Measurements from ENCODE around the gene SETD3.

DNA sequence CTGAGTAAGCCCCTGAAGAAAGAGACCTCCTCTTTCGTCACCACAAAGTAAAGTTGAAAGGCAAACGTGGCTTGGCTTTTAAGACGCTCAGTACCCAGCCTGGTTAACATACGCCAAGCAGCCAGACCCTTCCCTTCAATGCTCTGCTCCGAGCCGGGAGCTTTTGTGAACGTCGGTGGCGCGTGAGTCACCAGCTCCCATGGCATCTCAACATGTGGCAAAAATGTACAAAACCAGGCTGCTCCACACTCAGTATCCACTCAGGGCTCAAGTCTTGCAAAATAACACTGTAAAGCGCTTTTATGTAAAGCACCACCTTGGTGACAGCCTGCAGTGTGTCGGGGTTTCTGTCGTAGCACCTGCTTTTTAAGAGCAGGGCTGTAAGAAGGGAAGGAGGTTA lies 89.0 kb downstream of the SETD3 start:
- TF ChIP-seq TAF1 (IDR thresholded peaks at IDR 0.05; ENCODE audit: borderline replicate concordance, insufficient read depth, low read length) (no peak), POLR2AphosphoS5 (IDR thresholded peaks at IDR 0.05; ENCODE audit: low read depth, low read length) (no peak), SIN3A (IDR thresholded peaks at IDR 0.05; ENCODE audit: borderline replicate concordance, insufficient read depth, low read length) (no peak)
- TF ChIP-seq, protein P1, sequence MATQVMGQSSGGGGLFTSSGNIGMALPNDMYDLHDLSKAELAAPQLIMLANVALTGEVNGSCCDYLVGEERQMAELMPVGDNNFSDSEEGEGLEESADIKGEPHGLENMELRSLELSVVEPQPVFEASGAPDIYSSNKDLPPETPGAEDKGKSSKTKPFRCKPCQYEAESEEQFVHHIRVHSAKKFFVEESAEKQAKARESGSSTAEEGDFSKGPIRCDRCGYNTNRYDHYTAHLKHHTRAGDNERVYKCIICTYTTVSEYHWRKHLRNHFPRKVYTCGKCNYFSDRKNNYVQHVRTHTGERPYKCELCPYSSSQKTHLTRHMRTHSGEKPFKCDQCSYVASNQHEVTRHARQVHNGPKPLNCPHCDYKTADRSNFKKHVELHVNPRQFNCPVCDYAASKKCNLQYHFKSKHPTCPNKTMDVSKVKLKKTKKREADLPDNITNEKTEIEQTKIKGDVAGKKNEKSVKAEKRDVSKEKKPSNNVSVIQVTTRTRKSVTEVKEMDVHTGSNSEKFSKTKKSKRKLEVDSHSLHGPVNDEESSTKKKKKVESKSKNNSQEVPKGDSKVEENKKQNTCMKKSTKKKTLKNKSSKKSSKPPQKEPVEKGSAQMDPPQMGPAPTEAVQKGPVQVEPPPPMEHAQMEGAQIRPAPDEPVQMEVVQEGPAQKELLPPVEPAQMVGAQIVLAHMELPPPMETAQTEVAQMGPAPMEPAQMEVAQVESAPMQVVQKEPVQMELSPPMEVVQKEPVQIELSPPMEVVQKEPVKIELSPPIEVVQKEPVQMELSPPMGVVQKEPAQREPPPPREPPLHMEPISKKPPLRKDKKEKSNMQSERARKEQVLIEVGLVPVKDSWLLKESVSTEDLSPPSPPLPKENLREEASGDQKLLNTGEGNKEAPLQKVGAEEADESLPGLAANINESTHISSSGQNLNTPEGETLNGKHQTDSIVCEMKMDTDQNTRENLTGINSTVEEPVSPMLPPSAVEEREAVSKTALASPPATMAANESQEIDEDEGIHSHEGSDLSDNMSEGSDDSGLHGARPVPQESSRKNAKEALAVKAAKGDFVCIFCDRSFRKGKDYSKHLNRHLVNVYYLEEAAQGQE (IDR thresholded peaks at IDR 0.05; ENCODE audit: insufficient read depth in 1 of 2, low read depth in 2 of 2, low read length in 2 of 2), result no peak

Data from PFSK-1 (cell line).